ENCODE results near the gene SLC31A1. TPM values are rescaled to one million over a fixed set of nuclear protein-coding genes. Genes with fewer than 3 reads are reported as not detected.

SLC31A1 gene
- total RNA-seq, 2 donors from 2014 or later, result 11.5 to 14.8 TPM

- no peak overlapping the region for H3K27ac Mint-ChIP-seq
- ATAC-seq, result no peak
- no peaks in the 10 kb centered on the region for H3K36me3 Mint-ChIP-seq
- no peak for DNase-seq (ENCODE audit: low spot score in 2 of 2)
- no peaks in the 10 kb centered on the region for H3K9me3 Mint-ChIP-seq
Measured at GRCh38 chr9:113309204-113309813, 88.0 kb downstream of the SLC31A1 start.

- H3K27ac Mint-ChIP-seq, result no peak overlapping the region
Measured at GRCh38 chr9:113310538-113310937, 89.2 kb downstream of the SLC31A1 start.

GRCh38 chr9:113311961-113312360 lies 90.6 kb downstream of the SLC31A1 start:
- Mint-ChIP-seq H3K36me3 (no peaks in the 10 kb centered on the region), H3K9me3 (no peaks in the 10 kb centered on the region), H3K27ac (no peak overlapping the region)
- ATAC-seq (no peak), DNase-seq (ENCODE audit: low spot score in 2 of 2) (no peak)

More at GRCh38 chr9:113310538-113310937, 89.2 kb downstream of the SLC31A1 start:
- no peaks in the 10 kb centered on the region for H3K36me3 Mint-ChIP-seq
- ATAC-seq (no peak), DNase-seq (ENCODE audit: low spot score in 2 of 2) (no peak)
- H3K9me3 Mint-ChIP-seq, result no peaks in the 10 kb centered on the region

DNA sequence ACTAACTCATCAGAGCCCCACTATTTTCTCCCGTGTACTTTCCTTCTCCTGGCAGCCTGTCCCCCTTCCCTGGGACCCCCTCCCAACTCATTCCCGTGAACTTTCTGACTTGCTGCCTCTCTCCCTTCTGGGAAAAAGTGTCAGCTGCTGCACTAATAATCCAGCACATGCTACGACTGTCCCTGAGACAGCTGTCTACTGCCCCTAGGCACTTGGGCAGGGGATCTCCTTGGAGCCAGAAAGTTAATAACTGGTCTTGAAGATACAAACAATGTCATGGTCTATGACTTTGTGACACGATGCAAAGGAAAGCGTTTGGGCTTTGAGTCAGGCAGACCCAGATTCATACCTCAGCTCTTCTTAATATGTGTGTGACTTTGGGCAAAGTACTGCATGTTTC lies 91.9 kb downstream of the SLC31A1 start:
- ATAC-seq (no peak), DNase-seq (ENCODE audit: low spot score in 2 of 2) (no peak)
- Mint-ChIP-seq H3K27ac (no peak overlapping the region), H3K36me3 (no peaks in the 10 kb centered on the region), H3K9me3 (no peaks in the 10 kb centered on the region)

Other genes with a start within 250 kb of the SLC31A1 start
- 1 to 10 TPM in 1 of 2 donors, under 1 TPM in 1; 0.16 to 1.0 TPM for gene ZNF883, start 209.4 kb upstream of the SLC31A1 start, total RNA-seq
- gene ZFP37, start 164.8 kb upstream of the SLC31A1 start, total RNA-seq, result 1 to 10 TPM; 1.7 to 1.9 TPM
- gene SLC31A2, start 70.5 kb upstream of the SLC31A1 start, total RNA-seq, result 1 to 10 TPM; 2.1 to 3.8 TPM
- gene FKBP15, start 267 bp upstream of the SLC31A1 start, total RNA-seq, result 10 to 100 TPM; 12.5 to 45.6 TPM
- gene CDC26, start 54.0 kb downstream of the SLC31A1 start, total RNA-seq, result 10 to 100 TPM; 40.3 to 47.7 TPM
- gene PRPF4, start 54.1 kb downstream of the SLC31A1 start, total RNA-seq, result 10 to 100 TPM; 45.2 to 50.3 TPM
- gene RNF183, start 81.8 kb downstream of the SLC31A1 start, total RNA-seq, result under 1 TPM in 1 of 2 donors, not detected in 1; 0.29 TPM
- 1 to 10 TPM in 1 of 2 donors, under 1 TPM in 1; 0.41 to 4.9 TPM for gene WDR31, start 118.7 kb downstream of the SLC31A1 start, total RNA-seq
- 10 to 100 TPM in 1 of 2 donors, 1 to 10 TPM in 1; 7.7 to 29.6 TPM for gene BSPRY, start 128.0 kb downstream of the SLC31A1 start, total RNA-seq
- gene HDHD3, start 155.4 kb downstream of the SLC31A1 start, total RNA-seq, result 10 to 100 TPM; 17.7 to 23.2 TPM
- gene ALAD, start 179.7 kb downstream of the SLC31A1 start, total RNA-seq, result 10 to 100 TPM; 28.0 to 35.3 TPM
- 10 to 100 TPM; 46.8 to 60.8 TPM for gene POLE3, start 189.1 kb downstream of the SLC31A1 start, total RNA-seq
- gene C9orf43, start 189.2 kb downstream of the SLC31A1 start, total RNA-seq, result 1 to 10 TPM in 1 of 2 donors, under 1 TPM in 1; 0.68 to 1.0 TPM
- gene RGS3, start 242.2 kb downstream of the SLC31A1 start, total RNA-seq, result 10 to 100 TPM; 25.7 to 56.1 TPM